ENCODE results near the gene ZNF644.

Gene ZNF644

GRCh38 chr1:90881034-90881433, 140.8 kb downstream of the ZNF644 start:
- H3K9me3 ChIP-seq (ENCODE audit: control insufficient read depth in 1 of 2, low read length in 2 of 2): peaks cover 15 to 26% of the 10 kb centered on the region in 2 donors
- no peak overlapping the region for H3K9ac ChIP-seq (ENCODE audit: low read depth in 1 of 2, low read length in 2 of 2)
- no peak overlapping the region for H3K4me3 ChIP-seq (ENCODE audit: low read depth in 1 of 2, low read length in 2 of 2)
- no peaks in the 10 kb centered on the region for H3K4me1 ChIP-seq (ENCODE audit: control insufficient read depth in 1 of 2, insufficient read depth in 2 of 2, low read length in 2 of 2)
- H3K27me3 ChIP-seq (ENCODE audit: control insufficient read depth in 1 of 2, insufficient read depth in 2 of 2, low read length in 2 of 2): no peaks in the 10 kb centered on the region
- H3K27ac ChIP-seq (ENCODE audit: low read depth, low read length): no peak overlapping the region
- H3K36me3 ChIP-seq (ENCODE audit: control insufficient read depth in 1 of 2, insufficient read depth in 2 of 2, low read length in 2 of 2): no peaks in the 10 kb centered on the region

GRCh38 chr1:90879281-90879680, 142.6 kb downstream of the ZNF644 start:
- H3K9me3 ChIP-seq (ENCODE audit: control insufficient read depth in 1 of 2, low read length in 2 of 2): peaks cover 15 to 26% of the 10 kb centered on the region in 2 donors
- no peak overlapping the region for H3K27ac ChIP-seq (ENCODE audit: low read depth, low read length)
- no peaks in the 10 kb centered on the region for H3K4me1 ChIP-seq (ENCODE audit: control insufficient read depth in 1 of 2, insufficient read depth in 2 of 2, low read length in 2 of 2)
- no peaks in the 10 kb centered on the region for H3K27me3 ChIP-seq (ENCODE audit: control insufficient read depth in 1 of 2, insufficient read depth in 2 of 2, low read length in 2 of 2)
- no peaks in the 10 kb centered on the region for H3K36me3 ChIP-seq (ENCODE audit: control insufficient read depth in 1 of 2, insufficient read depth in 2 of 2, low read length in 2 of 2)
- H3K9ac ChIP-seq (ENCODE audit: low read depth in 1 of 2, low read length in 2 of 2): no peak overlapping the region
- H3K4me3 ChIP-seq (ENCODE audit: low read depth in 1 of 2, low read length in 2 of 2): no peak overlapping the region

GRCh38 chr1:90876101-90876500, 145.7 kb downstream of the ZNF644 start:
- H3K27ac ChIP-seq (ENCODE audit: low read depth, low read length): no peak overlapping the region
- no peak overlapping the region for H3K4me3 ChIP-seq (ENCODE audit: low read depth in 1 of 2, low read length in 2 of 2)
- H3K4me1 ChIP-seq (ENCODE audit: control insufficient read depth in 1 of 2, insufficient read depth in 2 of 2, low read length in 2 of 2): no peaks in the 10 kb centered on the region
- H3K27me3 ChIP-seq (ENCODE audit: control insufficient read depth in 1 of 2, insufficient read depth in 2 of 2, low read length in 2 of 2): no peaks in the 10 kb centered on the region
- H3K9me3 ChIP-seq (ENCODE audit: control insufficient read depth in 1 of 2, low read length in 2 of 2): peaks cover 15 to 23% of the 10 kb centered on the region in 2 donors
- H3K36me3 ChIP-seq (ENCODE audit: control insufficient read depth in 1 of 2, insufficient read depth in 2 of 2, low read length in 2 of 2): no peaks in the 10 kb centered on the region
- no peak overlapping the region for H3K9ac ChIP-seq (ENCODE audit: low read depth in 1 of 2, low read length in 2 of 2)

Measured in duodenal mucosa (tissue), 2 donors.